Measurements from ENCODE around the gene ZNF217.
"Not testable (repeated sequence)": the region's sequence is repeated elsewhere in the genome, so short reads cannot be mapped to it uniquely, and the experiment has no call there.

The ZNF217 gene

GRCh38 chr20:53593466-53594007 is at the start of gene ZNF217:
ZNF217 (minus strand) TSS chr20:53593839; CDS start chr20:53582826, 11,013 bp downstream.
- DNase-seq, result peak; percentile 65

- peak; percentile 51 for DNase-seq
These were observed 49.6 kb upstream of the ZNF217 start for GRCh38 chr20:53643031-53643832.

- no peak for DNase-seq
These were observed 48.8 kb upstream of the ZNF217 start for GRCh38 chr20:53642196-53643030.

- no peak for DNase-seq
These were observed 46.2 kb upstream of the ZNF217 start for GRCh38 chr20:53639647-53640440.

- DNase-seq, result no peak
These were observed 45.5 kb upstream of the ZNF217 start for GRCh38 chr20:53639128-53639527.

- not testable (repeated sequence) for DNase-seq
These were observed 43.7 kb upstream of the ZNF217 start for GRCh38 chr20:53637310-53637709.

- no peak for DNase-seq
These were observed 43.0 kb upstream of the ZNF217 start for GRCh38 chr20:53636540-53637097.

GRCh38 chr20:53635221-53635620 is 41.6 kb upstream of the ZNF217 start:
- no peak for DNase-seq

- DNase-seq, result no peak
These were observed 38.4 kb upstream of the ZNF217 start for GRCh38 chr20:53631909-53632662.

- DNase-seq, result no peak
These were observed 35.8 kb upstream of the ZNF217 start for GRCh38 chr20:53629436-53629835.

GRCh38 chr20:53628758-53629157 is 35.1 kb upstream of the ZNF217 start:
- DNase-seq, result not testable (repeated sequence)

- no peak for DNase-seq
These were observed 34.4 kb upstream of the ZNF217 start for GRCh38 chr20:53628076-53628475.

- DNase-seq, result not testable (repeated sequence)
These were observed 33.4 kb upstream of the ZNF217 start for GRCh38 chr20:53627001-53627400.

GRCh38 chr20:53626584-53626983 is 32.9 kb upstream of the ZNF217 start:
- DNase-seq, result no peak

- no peak for DNase-seq
These were observed 31.9 kb upstream of the ZNF217 start for GRCh38 chr20:53625311-53626129.

GRCh38 chr20:53624927-53625250 is 31.2 kb upstream of the ZNF217 start:
- not testable (repeated sequence) for DNase-seq

GRCh38 chr20:53623454-53624211 is 30.0 kb upstream of the ZNF217 start:
- DNase-seq, result peak; percentile 41

GRCh38 chr20:53623134-53623453 is 29.5 kb upstream of the ZNF217 start:
- DNase-seq, result no peak

GRCh38 chr20:53622247-53623133 is 28.9 kb upstream of the ZNF217 start:
- DNase-seq, result no peak

Data from stimulated activated CD4-positive, alpha-beta T cell treated with anti-CD3 and anti-CD28 coated beads, Interleukin-12 subunit alpha, Interleukin-12 subunit beta, amount 100 ng/mL, for 4 hours (primary cell).